NCI-H69 (cell line): ENCODE data around the gene CCDC74B.
A peak's percentile ranks its signal among the peaks of the same experiment; 100 is the strongest.
"Not testable (repeated sequence)": the region's sequence is repeated elsewhere in the genome, so short reads cannot be mapped to it uniquely, and the experiment has no call there.

Experiments
- DNase-seq: peaks from one replicate; lab custom pipeline; 2025; lab: John Stamatoyannopoulos, UW

CCDC74B gene

GRCh38 chr2:130148515-130148914 is 3.6 kb upstream of the CCDC74B start:
- DNase-seq: peak; percentile 22

- DNase-seq: not testable (repeated sequence)
Measured at GRCh38 chr2:130143266-130144039, 1.5 kb downstream of the CCDC74B start.

GRCh38 chr2:130142396-130143265 is 2.3 kb downstream of the CCDC74B start:
- not testable (repeated sequence) for DNase-seq

GRCh38 chr2:130141645-130142370 is 3.1 kb downstream of the CCDC74B start:
- DNase-seq: not testable (repeated sequence)

GRCh38 chr2:130141002-130141401 is 3.9 kb downstream of the CCDC74B start:
- not testable (repeated sequence) for DNase-seq

GRCh38 chr2:130140516-130140915 is 4.4 kb downstream of the CCDC74B start:
- DNase-seq: not testable (repeated sequence)

- DNase-seq: not testable (repeated sequence)
Measured at GRCh38 chr2:130139331-130140280, 5.3 kb downstream of the CCDC74B start.

- not testable (repeated sequence) for DNase-seq
Measured at GRCh38 chr2:130138841-130139251, 6.1 kb downstream of the CCDC74B start.

- not testable (repeated sequence) for DNase-seq
Measured at GRCh38 chr2:130138326-130138725, 6.6 kb downstream of the CCDC74B start.

GRCh38 chr2:130137118-130137517 is 7.8 kb downstream of the CCDC74B start:
- not testable (repeated sequence) for DNase-seq

GRCh38 chr2:130136546-130136945 is 8.4 kb downstream of the CCDC74B start:
- DNase-seq: not testable (repeated sequence)

GRCh38 chr2:130135692-130136541 is 9.0 kb downstream of the CCDC74B start:
- DNase-seq: no peak

GRCh38 chr2:130129120-130129829 is 15.6 kb downstream of the CCDC74B start, which contains the start of gene POTEF:
Gene POTEF (minus strand): TSS chr2:130129222. CDS start chr2:130120515, 8,707 bp downstream.
- peak; percentile 61 for DNase-seq

- not testable (repeated sequence) for DNase-seq
Measured at GRCh38 chr2:130128464-130128863, 16.4 kb downstream of the CCDC74B start.

- not testable (repeated sequence) for DNase-seq
Measured at GRCh38 chr2:130127726-130128125, 17.2 kb downstream of the CCDC74B start.

GRCh38 chr2:130120924-130121323 is 24.0 kb downstream of the CCDC74B start:
- not testable (repeated sequence) for DNase-seq

GRCh38 chr2:130102597-130103363 is 42.1 kb downstream of the CCDC74B start:
- DNase-seq: peak; percentile 2
